Dendritic cell treated with granulocyte-macrophage colony-stimulating factor and Interleukin-4, amounts not matched to agents 40 ng/mL and 50 ng/mL, for 4 days (primary cell): Measurements from ENCODE around the gene MSI2.

Experiments used
- H3K27ac Mint-ChIP-seq: one replicate; pipeline ENCODE4 v1.8.0; 2022; ENCODE audit warnings: mild to moderate bottlenecking, mixed read lengths
- H3K27me3 Mint-ChIP-seq: one replicate; pipeline ENCODE4 v1.8.0; 2022; ENCODE audit warnings: mild to moderate bottlenecking, mixed read lengths
- H3K36me3 Mint-ChIP-seq: one replicate; pipeline ENCODE4 v1.8.0; 2022; ENCODE audit warnings: low read depth, mixed read lengths
- H3K4me1 Mint-ChIP-seq: one replicate; pipeline ENCODE4 v1.8.0; 2022; ENCODE audit warnings: low read depth, mixed read lengths
- H3K4me3 Mint-ChIP-seq: one replicate; pipeline ENCODE4 v1.8.0; 2022; ENCODE audit warnings: mild to moderate bottlenecking, moderate library complexity, mixed read lengths
- H3K9me3 Mint-ChIP-seq: one replicate; pipeline ENCODE4 v1.8.0; 2022; ENCODE audit warnings: mixed read lengths
- intact Hi-C: fragments of 100-400 bp; cut with micrococcal nuclease; formaldehyde crosslinking; loops from one replicate; pipeline ENCODE4 v1.15.0; 2022

MSI2 gene

DNA sequence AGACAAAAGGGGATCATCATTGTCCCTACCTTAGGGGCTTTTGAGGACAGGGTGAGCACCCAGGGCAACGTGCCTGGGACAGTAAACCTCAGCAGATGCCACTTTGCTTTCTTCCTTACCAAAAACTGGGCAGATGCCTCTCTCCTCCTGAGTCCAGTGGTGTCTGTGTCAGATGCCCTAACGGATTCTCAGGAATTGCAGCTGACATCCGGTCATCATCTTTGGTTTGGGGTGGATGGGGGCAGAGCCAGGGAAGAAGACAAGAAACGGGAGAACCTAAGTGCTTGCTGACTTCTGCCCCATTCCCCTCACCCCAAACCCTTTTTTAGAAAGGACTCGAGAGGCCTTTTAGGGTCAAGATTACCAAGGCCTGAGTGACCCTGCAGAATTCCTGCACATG lies 187.5 kb downstream of the MSI2 start:
- Mint-ChIP-seq H3K27me3 (peaks cover 36% of the 10 kb centered on the region), H3K4me3 (no peak overlapping the region), H3K4me1 (peaks cover 69% of the 10 kb centered on the region)

DNA sequence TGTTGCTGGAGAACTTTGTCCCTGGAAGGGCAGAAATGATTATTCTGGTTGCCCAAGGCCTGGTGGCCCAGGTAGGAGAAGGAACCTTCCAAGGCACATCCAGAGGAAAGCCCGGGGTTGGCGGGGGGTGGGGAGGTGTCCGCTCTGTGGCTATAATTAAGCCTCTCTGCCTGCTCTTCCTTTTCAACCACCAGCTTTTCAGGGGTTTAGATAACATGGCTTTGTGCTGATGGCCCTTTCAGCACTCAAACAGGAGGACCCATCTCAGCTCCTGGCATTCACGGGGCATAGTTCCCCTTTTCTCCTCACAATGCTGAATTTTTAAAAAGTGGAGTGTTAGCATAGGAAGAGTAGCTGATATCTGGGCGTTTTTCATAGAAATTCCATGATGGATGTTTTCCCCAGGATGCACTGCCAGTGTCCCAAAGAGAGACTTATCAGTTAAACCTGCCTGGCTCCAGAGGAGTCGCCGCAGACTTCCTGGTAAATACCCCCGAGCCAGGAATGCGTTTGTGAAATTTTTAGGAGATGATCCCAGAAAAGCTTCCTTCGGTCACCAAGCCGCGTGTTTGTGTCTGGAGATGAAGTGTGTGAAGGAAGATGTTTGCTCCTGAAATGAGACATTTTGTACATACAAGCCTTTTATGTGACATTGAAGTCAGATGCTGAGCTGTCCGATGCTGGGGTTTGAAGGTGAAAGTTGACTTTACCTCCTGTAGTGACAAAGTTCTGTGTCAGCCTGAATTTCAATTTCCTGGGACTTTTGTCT lies 188.5 kb downstream of the MSI2 start:
- peaks cover 73% of the 10 kb centered on the region for H3K4me1 Mint-ChIP-seq

More for the DNA sequence above, 187.5 kb downstream of the MSI2 start:
- intact Hi-C loops, result no loop called here
- no peaks in the 10 kb centered on the region for H3K9me3 Mint-ChIP-seq
- peak overlapping the region; percentile 60 for H3K27ac Mint-ChIP-seq
- no peaks in the 10 kb centered on the region for H3K36me3 Mint-ChIP-seq

DNA sequence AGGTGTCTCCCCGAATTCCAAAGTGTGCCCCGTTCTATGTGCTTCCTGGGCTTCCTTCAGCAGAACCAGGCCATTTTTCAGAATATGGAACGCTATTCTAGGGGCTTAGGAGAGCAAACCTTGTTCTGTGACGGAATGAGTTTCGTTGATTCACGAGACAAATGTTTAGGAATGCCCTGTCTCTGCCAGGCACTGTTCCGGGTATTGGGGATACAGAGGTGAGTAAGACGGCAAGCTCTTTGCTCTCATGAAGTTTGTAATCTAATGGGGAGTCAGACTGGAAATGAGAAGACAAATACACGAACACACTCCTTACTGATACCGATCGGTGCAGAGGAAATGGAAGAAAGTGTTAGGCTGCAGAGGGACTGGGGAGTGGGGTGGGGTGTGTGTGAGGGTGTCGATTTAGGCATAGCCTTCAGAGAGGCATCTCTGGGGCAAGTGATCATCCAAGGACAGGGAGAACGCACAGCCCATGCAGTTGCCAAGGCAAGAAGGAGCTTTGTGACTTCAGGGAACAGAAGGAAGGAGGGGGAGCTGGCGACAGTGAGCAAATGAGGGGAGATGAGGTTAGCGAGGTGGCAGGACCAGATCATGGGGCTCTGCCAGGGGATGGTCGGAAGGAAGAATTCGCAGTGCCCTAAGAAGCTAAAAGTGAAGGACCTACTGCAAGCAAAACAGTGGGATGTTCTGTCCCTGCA lies 189.6 kb downstream of the MSI2 start:
- Mint-ChIP-seq H3K9me3 (no peaks in the 10 kb centered on the region), H3K27ac (no peak overlapping the region), H3K4me1 (peaks cover 64% of the 10 kb centered on the region), H3K36me3 (no peaks in the 10 kb centered on the region), H3K4me3 (no peak overlapping the region), H3K27me3 (peaks cover 30% of the 10 kb centered on the region)
- intact Hi-C loops, result no loop called here

More for the DNA sequence above, 188.5 kb downstream of the MSI2 start:
- peaks cover 32% of the 10 kb centered on the region for H3K27me3 Mint-ChIP-seq
- H3K9me3 Mint-ChIP-seq, result no peaks in the 10 kb centered on the region
- intact Hi-C loops, result no loop called here
- H3K36me3 Mint-ChIP-seq, result no peaks in the 10 kb centered on the region
- no peak overlapping the region for H3K4me3 Mint-ChIP-seq
- no peak overlapping the region for H3K27ac Mint-ChIP-seq

DNA sequence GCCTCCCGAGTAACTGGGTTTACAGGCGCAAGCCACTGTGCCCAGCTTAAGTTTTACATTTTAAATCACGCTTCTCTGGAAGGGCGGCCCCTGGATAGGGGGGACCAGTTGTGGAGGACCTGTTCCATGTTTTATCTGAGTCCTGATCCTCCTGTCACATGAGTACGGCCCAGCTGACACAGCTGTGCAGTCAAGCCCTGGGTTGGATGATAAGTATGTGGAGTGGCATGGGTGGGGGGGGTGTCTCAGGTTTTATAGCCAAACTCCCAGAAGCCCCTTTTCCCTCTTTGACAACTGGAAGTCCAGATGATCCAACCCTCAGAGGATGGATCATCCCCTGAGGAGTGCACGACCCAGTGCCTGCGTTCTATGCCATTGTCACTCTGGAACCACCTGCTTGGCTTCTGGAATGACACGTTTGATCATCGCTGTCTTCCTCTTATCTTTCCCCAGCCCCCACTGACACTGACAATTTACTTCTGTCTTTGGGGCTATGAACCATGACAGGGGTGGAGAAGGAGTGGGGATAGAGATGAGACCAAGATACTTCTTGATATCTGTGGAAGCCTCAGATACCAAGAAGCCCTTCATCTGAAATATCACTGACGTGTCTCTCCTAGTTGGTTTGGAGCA lies 191.2 kb downstream of the MSI2 start:
- peaks cover 32% of the 10 kb centered on the region for H3K27me3 Mint-ChIP-seq
- H3K4me1 Mint-ChIP-seq, result peaks cover 62% of the 10 kb centered on the region
- no peaks in the 10 kb centered on the region for H3K9me3 Mint-ChIP-seq
- H3K4me3 Mint-ChIP-seq, result no peak overlapping the region
- no peaks in the 10 kb centered on the region for H3K36me3 Mint-ChIP-seq
- intact Hi-C loops, result no loop called here
- H3K27ac Mint-ChIP-seq, result no peak overlapping the region

DNA sequence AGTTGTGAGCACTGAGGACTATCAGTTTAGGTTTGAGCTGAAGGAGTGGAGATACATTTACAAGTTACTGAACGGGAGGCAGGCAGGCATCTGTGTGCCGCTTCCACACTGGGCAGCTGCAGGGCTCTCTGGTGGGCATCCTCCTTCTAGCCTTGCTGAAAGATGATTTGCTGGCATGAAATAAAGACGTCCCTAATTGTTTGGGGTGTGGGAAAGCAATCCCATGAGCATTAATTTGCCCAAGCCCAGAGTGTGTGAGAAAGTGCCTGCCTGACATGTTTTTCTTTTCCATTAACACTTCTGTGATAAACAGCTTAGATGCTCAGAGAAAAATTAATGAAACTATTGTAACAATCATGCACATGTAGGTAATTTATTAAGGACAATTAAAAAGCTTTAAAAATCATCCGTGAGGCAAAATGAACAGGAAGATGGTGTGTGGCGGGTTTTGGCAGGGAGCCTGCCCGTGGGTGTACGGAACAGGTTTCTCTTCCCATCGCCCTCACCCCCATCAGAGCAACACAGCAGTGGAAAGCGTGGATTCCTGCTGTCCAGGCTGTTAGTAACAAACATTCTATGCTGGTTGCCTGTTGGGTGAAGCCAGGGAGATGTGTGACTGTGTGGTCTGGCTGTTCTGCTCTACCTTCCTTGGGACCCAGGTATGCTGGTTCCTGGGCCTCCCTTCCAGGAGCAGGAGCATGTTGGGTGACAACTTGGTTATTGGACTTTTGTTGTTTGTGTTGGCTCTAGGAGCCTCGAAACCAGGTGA lies 191.9 kb downstream of the MSI2 start:
- H3K36me3 Mint-ChIP-seq, result no peaks in the 10 kb centered on the region
- H3K4me3 Mint-ChIP-seq, result no peak overlapping the region
- H3K27me3 Mint-ChIP-seq, result peaks cover 31% of the 10 kb centered on the region
- intact Hi-C loops, result no loop called here
- H3K27ac Mint-ChIP-seq, result no peak overlapping the region
- peaks cover 55% of the 10 kb centered on the region for H3K4me1 Mint-ChIP-seq
- no peaks in the 10 kb centered on the region for H3K9me3 Mint-ChIP-seq

DNA sequence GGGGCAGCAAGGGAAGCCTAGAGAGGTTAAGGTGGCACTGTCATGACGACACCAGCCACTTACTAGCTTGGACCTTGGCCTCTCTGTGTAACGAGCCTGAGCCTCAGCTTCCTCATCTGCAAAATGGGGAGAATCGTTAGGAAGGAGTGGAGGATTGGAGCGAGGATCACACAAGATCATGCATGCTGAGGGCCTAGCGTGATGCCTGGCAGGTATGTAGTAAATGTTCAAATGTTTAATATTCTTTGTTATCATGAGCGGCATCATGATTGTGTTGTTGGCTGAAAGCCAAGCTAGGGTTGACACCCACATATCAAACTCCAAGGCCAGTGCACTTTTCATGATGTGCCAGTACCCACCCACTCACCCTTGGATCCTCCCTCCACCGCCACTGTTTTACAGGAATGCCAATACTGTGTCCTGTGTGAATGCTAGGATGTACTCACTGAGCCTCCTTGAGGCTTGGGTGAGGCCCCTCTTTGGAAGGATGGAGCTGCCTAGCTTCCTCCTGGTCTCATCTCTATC lies 192.5 kb downstream of the MSI2 start:
- Mint-ChIP-seq H3K27ac (no peak overlapping the region), H3K27me3 (peaks cover 24% of the 10 kb centered on the region), H3K36me3 (no peaks in the 10 kb centered on the region), H3K4me1 (peaks cover 51% of the 10 kb centered on the region), H3K4me3 (no peak overlapping the region), H3K9me3 (no peaks in the 10 kb centered on the region)
- intact Hi-C loops, result no loop called here

DNA sequence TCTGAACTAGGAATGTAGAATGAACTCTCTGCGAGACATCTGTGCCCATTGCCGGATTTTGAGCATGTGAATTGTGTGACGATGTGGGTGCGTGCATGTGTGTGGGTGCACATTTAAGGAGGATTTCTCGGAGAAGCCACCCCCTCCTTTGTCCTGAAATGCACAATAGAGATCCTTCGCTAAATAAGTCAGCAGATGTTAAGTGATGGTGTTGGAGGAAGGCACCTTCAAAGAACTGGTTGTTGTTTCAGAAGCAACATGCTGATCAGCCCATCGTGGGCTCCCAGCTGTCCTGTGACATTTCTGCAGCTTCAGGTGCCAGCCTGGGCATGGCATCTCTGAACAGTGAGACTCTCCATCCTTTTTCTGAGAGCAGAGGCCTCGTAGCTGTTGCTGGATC lies 194.9 kb downstream of the MSI2 start:
- intact Hi-C loops, result no loop called here
- Mint-ChIP-seq H3K27me3 (peaks cover 21% of the 10 kb centered on the region), H3K4me3 (no peak overlapping the region), H3K9me3 (no peaks in the 10 kb centered on the region), H3K36me3 (no peaks in the 10 kb centered on the region), H3K27ac (no peak overlapping the region), H3K4me1 (peaks cover 52% of the 10 kb centered on the region)

DNA sequence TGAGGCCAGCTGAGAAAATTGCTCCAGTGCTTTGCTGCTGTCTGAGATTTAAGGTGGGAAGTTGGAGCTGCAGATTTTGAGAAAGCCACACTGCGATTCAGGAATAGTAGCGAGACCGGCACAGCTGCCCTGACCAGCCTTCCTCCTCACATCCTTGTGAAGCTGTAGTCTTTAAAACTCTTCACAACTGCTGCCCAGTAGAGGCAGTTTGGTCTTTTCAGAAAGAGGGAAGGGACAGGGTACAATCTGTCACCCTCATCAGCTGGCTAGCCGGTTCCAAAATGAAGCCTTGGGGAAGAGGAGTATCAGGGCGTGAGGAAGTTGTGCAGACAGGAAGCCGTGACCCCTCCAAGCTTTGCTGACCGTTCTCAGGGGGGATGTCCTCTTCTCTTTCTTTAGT lies 195.3 kb downstream of the MSI2 start:
- peaks cover 52% of the 10 kb centered on the region for H3K4me1 Mint-ChIP-seq
- H3K27ac Mint-ChIP-seq, result no peak overlapping the region
- no peak overlapping the region for H3K4me3 Mint-ChIP-seq

DNA sequence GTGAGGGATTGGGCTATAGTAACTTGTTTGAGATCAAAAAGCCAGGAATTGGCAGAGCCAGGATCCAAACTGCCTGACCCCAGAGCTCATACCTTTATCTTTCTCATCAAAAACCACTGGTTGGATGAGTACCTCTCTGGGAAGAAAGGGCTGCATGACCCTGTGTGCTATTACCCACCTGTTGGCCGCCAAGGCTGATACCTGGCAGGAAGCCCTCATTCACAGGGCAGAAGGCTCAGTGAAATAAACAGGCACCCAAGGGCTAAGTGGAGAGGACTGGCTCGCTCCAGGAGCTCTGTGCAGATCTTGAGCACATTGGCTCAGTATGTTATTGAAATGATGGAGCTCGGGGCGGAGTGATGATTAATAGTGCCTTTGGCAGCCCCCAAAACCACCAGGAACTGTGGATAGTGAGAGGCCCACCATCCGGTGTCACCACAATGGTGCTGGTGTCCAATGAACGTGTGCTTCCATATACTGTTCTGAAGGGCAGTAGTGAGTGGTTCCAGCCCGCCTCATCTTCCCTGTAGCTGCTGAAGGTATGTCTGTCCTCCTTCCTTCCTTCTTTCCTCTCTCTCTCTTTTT lies 197.6 kb downstream of the MSI2 start:
- H3K27me3 Mint-ChIP-seq, result peaks cover 17% of the 10 kb centered on the region
- no peak overlapping the region for H3K27ac Mint-ChIP-seq
- no peaks in the 10 kb centered on the region for H3K9me3 Mint-ChIP-seq
- peaks cover 36% of the 10 kb centered on the region for H3K4me1 Mint-ChIP-seq
- H3K4me3 Mint-ChIP-seq, result no peak overlapping the region
- H3K36me3 Mint-ChIP-seq, result no peaks in the 10 kb centered on the region
- intact Hi-C loops, result no loop called here

More for the DNA sequence above, 195.3 kb downstream of the MSI2 start:
- peaks cover 18% of the 10 kb centered on the region for H3K27me3 Mint-ChIP-seq
- no peaks in the 10 kb centered on the region for H3K9me3 Mint-ChIP-seq
- no peaks in the 10 kb centered on the region for H3K36me3 Mint-ChIP-seq
- intact Hi-C loops, result no loop called here

DNA sequence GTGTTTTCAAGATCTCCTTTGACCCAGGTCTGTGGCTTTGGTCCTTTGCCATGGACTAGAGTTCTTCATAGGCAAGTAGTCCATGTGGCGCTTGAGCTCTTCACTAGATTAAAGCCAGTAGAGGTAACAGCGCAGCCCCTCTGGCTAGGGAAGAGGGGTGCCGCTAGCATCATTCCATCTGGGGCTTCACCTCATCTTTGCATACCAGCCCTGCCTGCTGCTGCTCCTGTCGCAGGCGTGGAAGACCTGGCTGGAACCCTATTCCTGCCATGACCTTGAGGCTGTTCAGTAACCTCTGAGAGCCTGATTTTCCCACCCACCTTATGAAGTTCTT lies 198.4 kb downstream of the MSI2 start:
- H3K4me3 Mint-ChIP-seq, result no peak overlapping the region
- H3K9me3 Mint-ChIP-seq, result no peaks in the 10 kb centered on the region
- intact Hi-C loops, result no loop called here
- peaks cover 17% of the 10 kb centered on the region for H3K27me3 Mint-ChIP-seq
- no peak overlapping the region for H3K27ac Mint-ChIP-seq
- H3K36me3 Mint-ChIP-seq, result no peaks in the 10 kb centered on the region
- peaks cover 39% of the 10 kb centered on the region for H3K4me1 Mint-ChIP-seq

DNA sequence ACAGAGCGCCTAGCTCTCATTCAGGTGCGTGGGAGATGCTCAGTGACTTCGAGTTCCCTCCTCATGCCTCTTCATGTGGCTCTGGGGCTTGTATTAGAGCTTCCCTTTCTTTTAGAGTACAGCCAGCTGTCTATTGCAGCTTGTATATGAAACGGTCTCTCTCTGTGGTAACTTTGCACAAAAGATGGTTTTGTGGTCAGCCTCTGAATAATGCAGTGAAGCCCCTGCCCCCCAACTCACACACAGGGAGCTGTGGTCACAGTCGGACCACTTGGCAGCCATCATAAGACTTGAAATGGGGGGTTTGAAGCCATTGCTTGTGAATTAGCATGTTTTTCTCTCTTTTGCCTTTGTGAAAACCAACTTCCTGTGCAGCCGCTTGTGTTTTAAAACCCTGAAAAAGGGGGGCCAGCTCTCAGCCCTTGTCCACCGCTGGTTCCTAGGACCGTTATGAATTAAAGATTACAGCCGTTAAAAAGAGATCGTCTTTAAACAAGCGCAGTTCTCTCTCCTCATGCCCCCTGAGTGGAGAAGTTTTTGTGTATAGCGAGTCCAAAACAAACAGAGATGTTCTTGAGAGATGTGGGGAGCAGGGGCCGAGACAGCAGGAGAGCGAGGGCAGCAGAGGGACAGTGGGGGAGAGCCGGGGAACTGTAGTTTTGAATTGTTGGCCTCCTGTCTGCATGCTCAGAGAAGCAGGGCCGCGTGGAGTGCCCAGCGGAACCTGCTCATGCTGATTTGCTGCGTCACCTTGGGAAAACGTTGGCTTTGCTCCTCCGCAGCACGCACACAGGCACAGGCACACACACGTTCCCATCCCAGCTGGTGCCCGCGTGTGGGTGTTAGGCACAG lies 199.0 kb downstream of the MSI2 start:
- intact Hi-C loops, result no loop called here
- peak overlapping the region; percentile 20 for H3K27ac Mint-ChIP-seq
- no peak overlapping the region for H3K4me3 Mint-ChIP-seq
- no peaks in the 10 kb centered on the region for H3K36me3 Mint-ChIP-seq
- H3K9me3 Mint-ChIP-seq, result no peaks in the 10 kb centered on the region
- H3K27me3 Mint-ChIP-seq, result peaks cover 17% of the 10 kb centered on the region
- peaks cover 39% of the 10 kb centered on the region for H3K4me1 Mint-ChIP-seq

DNA sequence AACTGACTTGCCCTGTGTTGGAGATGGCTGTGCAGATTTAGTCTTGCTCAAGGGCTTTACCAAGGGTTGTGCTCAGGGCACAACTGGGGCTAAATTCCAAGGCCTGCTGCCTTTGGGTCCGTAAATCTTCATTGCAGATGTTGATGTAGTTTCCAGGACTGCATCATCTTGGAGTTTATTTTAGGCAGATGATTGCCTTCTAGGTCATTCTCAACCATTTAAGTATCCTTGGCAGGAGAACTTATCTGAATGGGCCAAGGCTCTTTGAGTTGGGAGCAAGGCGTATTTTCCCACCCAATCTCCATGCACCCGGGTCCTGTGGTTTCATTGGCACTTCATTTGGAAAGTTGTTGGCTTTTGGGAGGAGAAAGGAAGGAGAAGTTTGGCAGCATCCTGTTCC lies 200.3 kb downstream of the MSI2 start:
- no peak overlapping the region for H3K4me3 Mint-ChIP-seq
- H3K27ac Mint-ChIP-seq, result no peak overlapping the region
- no peaks in the 10 kb centered on the region for H3K9me3 Mint-ChIP-seq
- intact Hi-C loops, result no loop called here
- H3K27me3 Mint-ChIP-seq, result peaks cover 13% of the 10 kb centered on the region
- no peaks in the 10 kb centered on the region for H3K36me3 Mint-ChIP-seq
- H3K4me1 Mint-ChIP-seq, result peaks cover 31% of the 10 kb centered on the region

DNA sequence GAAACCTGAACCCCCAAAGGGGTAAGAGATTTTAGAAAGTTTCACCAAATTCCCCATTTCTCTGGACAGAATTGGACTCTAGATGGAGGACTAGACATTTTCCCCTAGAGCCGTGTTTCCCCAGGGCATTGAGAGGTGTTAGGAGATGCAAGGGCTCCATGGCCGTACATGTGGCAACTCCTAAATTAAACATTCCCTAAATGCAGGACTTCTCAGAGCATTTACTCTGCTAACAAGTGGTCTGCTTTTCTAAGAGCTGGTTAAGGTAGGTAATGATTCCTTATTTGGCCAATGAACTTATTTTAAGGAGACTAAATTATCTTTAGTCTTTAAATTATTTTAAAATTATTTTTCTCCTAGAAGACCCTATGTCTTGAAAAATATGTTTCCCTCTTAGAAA lies 200.9 kb downstream of the MSI2 start:
- H3K9me3 Mint-ChIP-seq, result no peaks in the 10 kb centered on the region
- intact Hi-C loops, result no loop called here
- peaks cover 13% of the 10 kb centered on the region for H3K27me3 Mint-ChIP-seq
- H3K36me3 Mint-ChIP-seq, result no peaks in the 10 kb centered on the region
- H3K4me3 Mint-ChIP-seq, result no peak overlapping the region
- peaks cover 31% of the 10 kb centered on the region for H3K4me1 Mint-ChIP-seq
- no peak overlapping the region for H3K27ac Mint-ChIP-seq
